ENCODE measurements around the gene ANKZF1. TPM values are rescaled to one million over a fixed set of nuclear protein-coding genes. Genes with fewer than 3 reads are reported as not detected.

The ANKZF1 gene
- total RNA-seq, 4 donors from 2014 or later: 13.0 to 23.0 (median 19.1) TPM

DNA sequence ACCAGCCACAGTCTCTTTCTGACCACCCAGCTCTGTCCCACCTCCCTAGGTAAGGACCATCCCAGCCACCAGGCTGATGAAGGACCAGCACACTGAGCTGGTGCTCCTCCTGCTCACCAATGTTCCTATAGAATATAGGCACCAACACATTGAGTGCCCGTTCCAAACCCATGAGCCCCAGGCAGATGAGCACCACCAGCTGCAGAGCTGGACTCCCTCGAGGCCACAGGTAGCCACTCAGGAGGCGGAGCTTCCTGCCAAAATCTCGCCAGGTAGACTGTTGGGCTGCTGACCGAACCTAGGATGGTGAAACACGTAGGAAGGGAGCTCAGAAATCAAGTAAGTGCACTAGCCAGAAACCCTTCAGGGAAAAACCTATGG is 13.1 kb upstream of the ANKZF1 start:
- Histone ChIP-seq H3K4me3 (no peak overlapping the region), H3K27ac (peak overlapping the region; percentile 87 to 99 (median 94)), H3K9me3 (no peaks in the 10 kb centered on the region), H3K27me3 (no peaks in the 10 kb centered on the region), H3K4me1 (peaks cover 19 to 29% of the 10 kb centered on the region in 2 donors), H3K36me3 (peaks cover 0 to 68% of the 10 kb centered on the region in 2 donors)
- ATAC-seq (no peak), DNase-seq (no peak)
- TF ChIP-seq, protein P1, sequence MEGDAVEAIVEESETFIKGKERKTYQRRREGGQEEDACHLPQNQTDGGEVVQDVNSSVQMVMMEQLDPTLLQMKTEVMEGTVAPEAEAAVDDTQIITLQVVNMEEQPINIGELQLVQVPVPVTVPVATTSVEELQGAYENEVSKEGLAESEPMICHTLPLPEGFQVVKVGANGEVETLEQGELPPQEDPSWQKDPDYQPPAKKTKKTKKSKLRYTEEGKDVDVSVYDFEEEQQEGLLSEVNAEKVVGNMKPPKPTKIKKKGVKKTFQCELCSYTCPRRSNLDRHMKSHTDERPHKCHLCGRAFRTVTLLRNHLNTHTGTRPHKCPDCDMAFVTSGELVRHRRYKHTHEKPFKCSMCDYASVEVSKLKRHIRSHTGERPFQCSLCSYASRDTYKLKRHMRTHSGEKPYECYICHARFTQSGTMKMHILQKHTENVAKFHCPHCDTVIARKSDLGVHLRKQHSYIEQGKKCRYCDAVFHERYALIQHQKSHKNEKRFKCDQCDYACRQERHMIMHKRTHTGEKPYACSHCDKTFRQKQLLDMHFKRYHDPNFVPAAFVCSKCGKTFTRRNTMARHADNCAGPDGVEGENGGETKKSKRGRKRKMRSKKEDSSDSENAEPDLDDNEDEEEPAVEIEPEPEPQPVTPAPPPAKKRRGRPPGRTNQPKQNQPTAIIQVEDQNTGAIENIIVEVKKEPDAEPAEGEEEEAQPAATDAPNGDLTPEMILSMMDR (IDR thresholded peaks at IDR 0.05 in 4 of 5, conservative IDR thresholded peaks at IDR 0.05 in 1 of 5): no peak
- no peak for TF ChIP-seq POLR2A (IDR thresholded peaks at IDR 0.05)
- intact Hi-C loops (cut with DNase I; ENCODE audit: low total_unique reads) (no loop called here), in situ Hi-C loops (cut with MboI; ENCODE audit: low sequenced_read_pairs in 4 of 4) (no loop called here)

GRCh38 chr2:219218217-219218731 is 11.3 kb upstream of the ANKZF1 start:
- Histone ChIP-seq H3K36me3 (peaks cover 0 to 69% of the 10 kb centered on the region in 2 donors), H3K4me3 (peak overlapping the region; percentile 55 to 74 (median 64)), H3K27ac (peak overlapping the region; percentile 87 to 99 (median 94)), H3K4me1 (peaks cover 19 to 29% of the 10 kb centered on the region in 2 donors), H3K27me3 (no peaks in the 10 kb centered on the region), H3K9me3 (no peaks in the 10 kb centered on the region)
- DNase-seq (peak; percentile 66 to 86), ATAC-seq (peak; percentile 71 to 72)
- intact Hi-C loops (cut with DNase I; ENCODE audit: low total_unique reads): loop anchor here (1.0 kb wide), 1 partner anchor 40 kb away; the partner anchor contains the start of gene RETREG2
- in situ Hi-C loops (cut with MboI; ENCODE audit: low sequenced_read_pairs in 4 of 4): no loop called here
- TF ChIP-seq, protein P1 (IDR thresholded peaks at IDR 0.05 in 4 of 5, conservative IDR thresholded peaks at IDR 0.05 in 1 of 5): no peak
- peak in 1 of 2 donors; percentile 55 for TF ChIP-seq POLR2A (IDR thresholded peaks at IDR 0.05)

GRCh38 chr2:219218732-219219701 is 10.6 kb upstream of the ANKZF1 start, which contains the start of gene ABCB6:
Gene ABCB6 (minus strand): TSS chr2:219218958. CDS start chr2:219218673, 285 bp downstream.
- in situ Hi-C loops (cut with MboI; ENCODE audit: low sequenced_read_pairs in 4 of 4): no loop called here
- peak within 1 kb of the TSS; percentile 55 to 74 (median 64) for H3K4me3 ChIP-seq
- no peaks in the 10 kb centered on the region for H3K9me3 ChIP-seq
- ATAC-seq (peak; percentile 82 to 84), DNase-seq (peak; percentile 96 to 98)
- H3K36me3 ChIP-seq: peaks cover 5 to 69% of the 10 kb centered on the region in 2 donors
- peak within 1 kb of the TSS; percentile 87 to 99 (median 94) for H3K27ac ChIP-seq
- peaks cover 19 to 29% of the 10 kb centered on the region in 2 donors for H3K4me1 ChIP-seq
- H3K27me3 ChIP-seq: no peaks in the 10 kb centered on the region
- TF ChIP-seq, protein P1 (IDR thresholded peaks at IDR 0.05 in 4 of 5, conservative IDR thresholded peaks at IDR 0.05 in 1 of 5): no peak
- TF ChIP-seq POLR2A (IDR thresholded peaks at IDR 0.05): peak; percentile 54 to 78
- intact Hi-C loops (cut with DNase I; ENCODE audit: low total_unique reads): loop anchor here (1.0 kb wide), 2 partner anchors 10 to 41 kb away; partner anchors contain the start of genes ANKZF1, ATG9A and RETREG2

- in situ Hi-C loops (cut with MboI; ENCODE audit: low sequenced_read_pairs in 4 of 4): no loop called here
- TF ChIP-seq, protein P1 (IDR thresholded peaks at IDR 0.05 in 4 of 5, conservative IDR thresholded peaks at IDR 0.05 in 1 of 5): no peak
- TF ChIP-seq POLR2A (IDR thresholded peaks at IDR 0.05): no peak
- intact Hi-C loops (cut with DNase I; ENCODE audit: low total_unique reads): loop anchor here (1.0 kb wide), 1 partner anchor 9 kb away; the partner anchor contains the start of genes ANKZF1 and ATG9A
Measured at GRCh38 chr2:219219784-219220532, 9.6 kb upstream of the ANKZF1 start.

More at GRCh38 chr2:219219784-219220532, 9.6 kb upstream of the ANKZF1 start:
- Histone ChIP-seq H3K4me3 (peak overlapping the region in 1 of 4 donors; percentile 74), H3K27ac (peak overlapping the region; percentile 87 to 99 (median 94)), H3K9me3 (no peaks in the 10 kb centered on the region), H3K4me1 (peaks cover 19 to 29% of the 10 kb centered on the region in 2 donors), H3K27me3 (no peaks in the 10 kb centered on the region), H3K36me3 (peaks cover 9 to 69% of the 10 kb centered on the region in 2 donors)
- DNase-seq: no peak
- ATAC-seq: no peak
